Inflammatory macrophage treated with lipopolysaccharide for 4 hours (primary cell): ENCODE measurements around the gene CCNQ.

Source experiments
- DNase-seq: peaks from one replicate; pipeline ENCODE4 v3.0.0-alpha.2; 2020

The CCNQ gene

GRCh38 chrX:153568451-153569011 is 30.4 kb downstream of the CCNQ start:
- peak; percentile 30 for DNase-seq

- DNase-seq: no peak
Observed at GRCh38 chrX:153565996-153566580, 32.9 kb downstream of the CCNQ start.

GRCh38 chrX:153564047-153564606 is 34.8 kb downstream of the CCNQ start:
- no peak for DNase-seq

- DNase-seq: no peak
Observed at GRCh38 chrX:153562546-153562945, 36.4 kb downstream of the CCNQ start.

- DNase-seq: no peak
Observed at GRCh38 chrX:153561337-153561736, 37.6 kb downstream of the CCNQ start.

GRCh38 chrX:153560466-153560865 is 38.5 kb downstream of the CCNQ start:
- no peak for DNase-seq

GRCh38 chrX:153560000-153560399 is 38.9 kb downstream of the CCNQ start:
- peak; percentile 52 for DNase-seq

GRCh38 chrX:153557618-153558355 is 41.2 kb downstream of the CCNQ start:
- DNase-seq: peak; percentile 16

GRCh38 chrX:153556767-153557166 is 42.2 kb downstream of the CCNQ start:
- no peak for DNase-seq

- DNase-seq: peak; percentile 41
Observed at GRCh38 chrX:153554519-153555167, 44.3 kb downstream of the CCNQ start.

- no peak for DNase-seq
Observed at GRCh38 chrX:153551135-153551534, 47.8 kb downstream of the CCNQ start.

GRCh38 chrX:153549807-153550206 is 49.1 kb downstream of the CCNQ start:
- DNase-seq: no peak

- DNase-seq: no peak
Observed at GRCh38 chrX:153549231-153549630, 49.7 kb downstream of the CCNQ start.

- no peak for DNase-seq
Observed at GRCh38 chrX:153547195-153547594, 51.7 kb downstream of the CCNQ start.

- no peak for DNase-seq
Observed at GRCh38 chrX:153546386-153546785, 52.6 kb downstream of the CCNQ start.

GRCh38 chrX:153544727-153545126 is 54.2 kb downstream of the CCNQ start:
- no peak for DNase-seq

- DNase-seq: no peak
Observed at GRCh38 chrX:153539979-153540358, 59.0 kb downstream of the CCNQ start.

- peak; percentile 56 for DNase-seq
Observed at GRCh38 chrX:153539171-153539978, 59.6 kb downstream of the CCNQ start.

- DNase-seq: no peak
Observed at GRCh38 chrX:153538424-153538823, 60.5 kb downstream of the CCNQ start.
